ENCODE data around the gene EIF2B4.
"Not testable (repeated sequence)": the region's sequence is repeated elsewhere in the genome, so short reads cannot be mapped to it uniquely, and the experiment has no call there.

EIF2B4 gene

GRCh38 chr2:27377618-27378095 is 7.5 kb upstream of the EIF2B4 start:
- no peak for DNase-seq

- no peak for DNase-seq
These were observed 6.9 kb upstream of the EIF2B4 start for GRCh38 chr2:27376866-27377617.

- no peak for DNase-seq
These were observed 6.2 kb upstream of the EIF2B4 start for GRCh38 chr2:27376151-27376865.

GRCh38 chr2:27375513-27376099 is 5.5 kb upstream of the EIF2B4 start:
- DNase-seq: no peak

- no peak for DNase-seq
These were observed 3.4 kb upstream of the EIF2B4 start for GRCh38 chr2:27373567-27373966.

GRCh38 chr2:27372937-27373336 is 2.8 kb upstream of the EIF2B4 start:
- no peak for DNase-seq

GRCh38 chr2:27370816-27371620 is 880 bp upstream of the EIF2B4 start:
- DNase-seq: no peak

- no peak for DNase-seq
These were observed 590 bp downstream of the EIF2B4 start for GRCh38 chr2:27369471-27370025.

GRCh38 chr2:27363933-27364332 is 6.2 kb downstream of the EIF2B4 start:
- no peak for DNase-seq

GRCh38 chr2:27362678-27363420 is 7.3 kb downstream of the EIF2B4 start:
- no peak for DNase-seq

GRCh38 chr2:27356382-27357181 is 13.6 kb downstream of the EIF2B4 start, which contains the start of gene GTF3C2:
TSS of gene GTF3C2 (minus strand) at chr2:27356764. CDS start at chr2:27343554, 13,210 bp downstream.
- peak; percentile 94 for DNase-seq

GRCh38 chr2:27356056-27356381 is 14.1 kb downstream of the EIF2B4 start:
- peak; percentile 47 for DNase-seq

- no peak for DNase-seq
These were observed 15.6 kb downstream of the EIF2B4 start for GRCh38 chr2:27354597-27354927.

- no peak for DNase-seq
These were observed 16.2 kb downstream of the EIF2B4 start for GRCh38 chr2:27353762-27354596.

GRCh38 chr2:27353386-27353761 is 16.8 kb downstream of the EIF2B4 start:
- not testable (repeated sequence) for DNase-seq

GRCh38 chr2:27351802-27352598 is 18.1 kb downstream of the EIF2B4 start:
- no peak for DNase-seq

- DNase-seq: no peak
These were observed 19.9 kb downstream of the EIF2B4 start for GRCh38 chr2:27350106-27350693.

- no peak for DNase-seq
These were observed 22.5 kb downstream of the EIF2B4 start for GRCh38 chr2:27347641-27348040.

- DNase-seq: no peak
These were observed 34.0 kb downstream of the EIF2B4 start for GRCh38 chr2:27336173-27336572.
